Endothelial cell of umbilical vein (primary cell): ENCODE results near the gene GARIN5A.

Experiments used
- EZH2 ChIP-seq: IDR thresholded peaks from 2 replicates; pipeline ENCODE4 v1.6.1; 2012; ENCODE audit warnings: borderline replicate concordance, low read depth, mild to moderate bottlenecking, moderate library complexity, low read length, inconsistent platforms; ENCODE audit not compliant: severe bottlenecking
- FOS ChIP-seq: IDR thresholded peaks from 2 replicates; pipeline ENCODE4 v1.6.1; 2011; ENCODE audit warnings: mild to moderate bottlenecking, low read length, moderate library complexity, borderline replicate concordance; ENCODE audit not compliant: insufficient read depth
- GATA2 ChIP-seq: IDR thresholded peaks from 2 replicates; pipeline ENCODE4 v1.7.0; 2011; ENCODE audit warnings: low read depth, mild to moderate bottlenecking, moderate library complexity, mixed read lengths, low read length; ENCODE audit not compliant: insufficient read length, insufficient read depth
- JUN ChIP-seq: IDR thresholded peaks from 2 replicates; pipeline ENCODE4 v1.6.1; 2011; ENCODE audit warnings: borderline replicate concordance, low read depth; ENCODE audit not compliant: insufficient read length, insufficient read depth
- MYC ChIP-seq: IDR thresholded peaks from one replicate; pipeline ENCODE4 v1.6.1; 2011; ENCODE audit warnings: mild to moderate bottlenecking, low read depth, low read length
- POLR2A ChIP-seq: IDR thresholded peaks from 2 replicates; pipeline ENCODE4 v1.6.1; 2012; ENCODE audit warnings: low read depth, mild to moderate bottlenecking, control low read depth, low read length
- POLR2AphosphoS5 ChIP-seq: IDR thresholded peaks from 2 replicates; pipeline ENCODE4 v1.6.1; 2012; ENCODE audit warnings: low read depth, mild to moderate bottlenecking, control low read depth, low read length, moderate library complexity; ENCODE audit not compliant: insufficient read depth
- TF ChIP-seq, protein P1 (sequence below), 2 donors: IDR thresholded peaks; 1 replicate in 1 of 2; 2 replicates in 1 of 2; pipeline ENCODE4 v1.5.1; 2011; ENCODE audit warnings: low read length in 2 of 2, mild to moderate bottlenecking in 2 of 2, moderate library complexity in 2 of 2, control low read depth in 1 of 2, inconsistent platforms in 1 of 2, low read depth in 1 of 2; ENCODE audit not compliant: insufficient read depth in 1 of 2; ENCODE audit errors: extremely low read depth in 1 of 2
- TF ChIP-seq, protein P2 (sequence below): IDR thresholded peaks from 2 replicates; pipeline ENCODE4 v1.6.1; 2011; ENCODE audit not compliant: insufficient read depth, insufficient read length

DNA sequence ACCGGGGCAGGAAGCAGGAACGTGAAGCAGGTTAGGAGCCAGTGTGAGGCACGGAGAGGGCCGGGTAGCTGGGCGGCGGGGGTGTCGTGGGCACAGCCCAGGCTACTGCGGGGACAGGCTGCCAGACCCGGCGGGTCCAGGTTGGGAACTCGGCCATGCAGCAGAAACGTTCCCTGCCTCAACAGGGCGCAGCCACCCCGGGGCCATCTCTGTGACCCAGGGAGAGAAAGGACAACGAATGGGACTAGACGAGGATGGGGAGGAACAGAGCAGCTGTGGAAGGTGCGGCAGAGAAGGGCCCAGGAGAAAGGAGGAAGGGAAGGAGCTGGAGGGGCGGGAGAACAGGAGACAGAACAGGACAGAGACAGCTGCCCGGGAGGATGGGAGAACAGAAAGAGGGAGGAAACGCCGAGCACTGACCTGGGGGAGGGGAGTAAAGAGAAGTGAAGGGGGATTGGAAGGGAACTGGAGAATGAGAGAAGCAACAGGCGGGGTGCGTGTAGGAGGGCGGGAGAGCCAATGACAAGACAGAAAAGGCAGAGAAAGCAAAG is 12.9 kb upstream of the GARIN5A start:
- TF ChIP-seq, protein P1, sequence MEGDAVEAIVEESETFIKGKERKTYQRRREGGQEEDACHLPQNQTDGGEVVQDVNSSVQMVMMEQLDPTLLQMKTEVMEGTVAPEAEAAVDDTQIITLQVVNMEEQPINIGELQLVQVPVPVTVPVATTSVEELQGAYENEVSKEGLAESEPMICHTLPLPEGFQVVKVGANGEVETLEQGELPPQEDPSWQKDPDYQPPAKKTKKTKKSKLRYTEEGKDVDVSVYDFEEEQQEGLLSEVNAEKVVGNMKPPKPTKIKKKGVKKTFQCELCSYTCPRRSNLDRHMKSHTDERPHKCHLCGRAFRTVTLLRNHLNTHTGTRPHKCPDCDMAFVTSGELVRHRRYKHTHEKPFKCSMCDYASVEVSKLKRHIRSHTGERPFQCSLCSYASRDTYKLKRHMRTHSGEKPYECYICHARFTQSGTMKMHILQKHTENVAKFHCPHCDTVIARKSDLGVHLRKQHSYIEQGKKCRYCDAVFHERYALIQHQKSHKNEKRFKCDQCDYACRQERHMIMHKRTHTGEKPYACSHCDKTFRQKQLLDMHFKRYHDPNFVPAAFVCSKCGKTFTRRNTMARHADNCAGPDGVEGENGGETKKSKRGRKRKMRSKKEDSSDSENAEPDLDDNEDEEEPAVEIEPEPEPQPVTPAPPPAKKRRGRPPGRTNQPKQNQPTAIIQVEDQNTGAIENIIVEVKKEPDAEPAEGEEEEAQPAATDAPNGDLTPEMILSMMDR (IDR thresholded peaks at IDR 0.05; ENCODE audit: extremely low read depth in 1 of 2, insufficient read depth in 1 of 2, low read depth in 1 of 2, low read length in 2 of 2) = no peak
- TF ChIP-seq POLR2A (no peak), POLR2AphosphoS5 (no peak), EZH2 (no peak), JUN (no peak), MYC (no peak), GATA2 (no peak), FOS (no peak)
- TF ChIP-seq, protein P2, sequence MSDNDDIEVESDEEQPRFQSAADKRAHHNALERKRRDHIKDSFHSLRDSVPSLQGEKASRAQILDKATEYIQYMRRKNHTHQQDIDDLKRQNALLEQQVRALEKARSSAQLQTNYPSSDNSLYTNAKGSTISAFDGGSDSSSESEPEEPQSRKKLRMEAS = no peak
